Subcutaneous adipose tissue (tissue), 4 donors: ENCODE results near the gene WWOX. TPM values are rescaled to one million over a fixed set of nuclear protein-coding genes. Genes with fewer than 3 reads are reported as not detected.

Source experiments
- CTCF ChIP-seq: fragments of 450-650 bp; IDR thresholded peaks from one replicate; pipeline ENCODE4 v1.5.1; 2016; ENCODE audit warnings: low read depth, mild to moderate bottlenecking, control low read depth, antibody characterized with exemption, moderate library complexity
- total RNA-seq, 4 donors: library from RNA; depleted of rRNA; stranded (reverse); fragments of >200 nt; gene quantifications; one replicate each; pipeline ENCODE4 v1.1.0, GENCODE V29; 2016

The WWOX gene
- 10 to 100 TPM; 31.4 to 67.8 (median 46.0) TPM for total RNA-seq

- no peak for TF ChIP-seq CTCF
These were observed at the start of gene WWOX for GRCh38 chr16:78099271-78100111. Gene WWOX (plus strand): TSS chr16:78099654.

GRCh38 chr16:78050734-78051400 lies 48.6 kb upstream of the WWOX start:
- no peak for TF ChIP-seq CTCF

GRCh38 chr16:78057803-78058564 lies 41.5 kb upstream of the WWOX start:
- no peak for TF ChIP-seq CTCF

- no peak for TF ChIP-seq CTCF
These were observed 39.2 kb upstream of the WWOX start for GRCh38 chr16:78060295-78060694.

- no peak for TF ChIP-seq CTCF
These were observed 38.6 kb upstream of the WWOX start for GRCh38 chr16:78060809-78061208.

GRCh38 chr16:78065319-78065718 lies 34.1 kb upstream of the WWOX start:
- TF ChIP-seq CTCF: no peak

- no peak for TF ChIP-seq CTCF
These were observed 29.5 kb upstream of the WWOX start for GRCh38 chr16:78069913-78070312.
